Measurements from ENCODE around the gene SETD6.

The SETD6 gene

DNA sequence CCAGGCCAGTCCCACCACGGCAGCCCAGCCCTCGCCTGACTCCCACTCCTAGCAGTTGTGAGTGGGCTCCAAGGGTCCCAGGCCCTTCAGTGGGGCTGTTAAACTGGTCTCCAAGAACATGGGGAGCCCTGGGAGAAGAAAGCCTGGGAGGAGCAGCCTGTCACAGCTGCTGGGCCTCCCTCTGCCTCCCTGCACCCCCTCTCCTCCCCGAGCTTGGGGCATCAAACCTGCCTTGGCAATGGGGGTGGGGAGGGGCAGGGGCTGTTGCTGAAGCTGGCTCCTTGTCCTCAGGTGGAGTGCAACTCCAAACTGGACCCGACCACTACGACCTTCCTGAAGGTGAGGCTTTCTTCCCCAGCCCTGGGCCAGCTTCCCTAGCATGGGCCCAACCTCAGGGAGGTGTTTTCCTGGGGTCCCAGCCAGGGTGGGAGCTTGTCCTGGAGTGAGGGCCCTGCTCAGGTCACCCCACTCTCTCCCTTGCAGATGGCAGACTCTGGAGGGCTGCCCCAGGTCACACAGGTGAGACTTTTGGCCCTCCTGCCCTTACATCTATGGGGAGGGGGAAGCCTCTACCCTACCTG lies 6.6 kb upstream of the SETD6 start:
- DNase-seq, result no peak

GRCh38 chr16:58509256-58510096 lies 5.8 kb upstream of the SETD6 start:
- no peak for DNase-seq

- DNase-seq, result no peak
Observed at GRCh38 chr16:58510097-58510775, 5.1 kb upstream of the SETD6 start.

DNA sequence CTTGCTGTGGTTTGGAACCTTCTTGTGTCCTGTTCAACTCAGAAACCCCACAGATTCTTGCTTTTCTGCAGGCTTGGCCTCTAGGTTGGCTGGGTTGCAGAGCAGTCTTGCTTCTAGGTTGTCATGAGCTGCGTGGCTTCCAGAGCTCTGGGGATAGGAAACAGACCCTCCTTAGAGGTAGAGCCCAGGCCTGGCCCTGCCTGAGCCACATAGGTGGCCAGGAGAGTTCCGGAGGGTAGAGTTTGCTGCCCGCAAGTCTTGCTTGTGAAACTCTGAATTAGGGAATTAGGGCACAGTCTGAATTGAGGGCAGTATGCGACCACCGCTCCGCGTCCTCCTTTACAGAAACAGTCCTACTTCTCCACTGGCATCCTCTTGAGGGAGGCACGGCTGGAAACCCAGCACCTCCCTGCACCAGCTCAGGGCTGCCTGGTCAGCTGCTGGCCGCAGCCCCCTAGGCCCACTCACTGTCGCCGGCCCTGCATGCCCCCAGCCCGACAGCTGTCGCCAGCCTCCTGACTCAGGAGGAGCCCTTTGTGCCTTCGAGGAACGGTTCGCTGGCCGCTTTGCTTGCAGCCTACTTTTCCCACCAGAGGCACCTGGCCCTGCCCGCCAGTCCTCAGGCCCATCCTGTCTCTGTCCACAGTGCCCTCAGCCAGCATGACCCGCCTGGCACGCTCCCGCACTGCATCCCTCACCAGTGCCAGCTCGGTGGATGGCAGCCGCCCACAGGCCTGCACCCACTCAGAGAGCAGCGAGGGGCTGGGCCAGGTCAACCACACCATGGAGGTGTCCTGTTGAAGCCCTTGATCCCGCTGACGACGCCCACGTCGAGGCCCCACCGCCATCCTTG lies 4.3 kb upstream of the SETD6 start:
- no peak for DNase-seq

DNA sequence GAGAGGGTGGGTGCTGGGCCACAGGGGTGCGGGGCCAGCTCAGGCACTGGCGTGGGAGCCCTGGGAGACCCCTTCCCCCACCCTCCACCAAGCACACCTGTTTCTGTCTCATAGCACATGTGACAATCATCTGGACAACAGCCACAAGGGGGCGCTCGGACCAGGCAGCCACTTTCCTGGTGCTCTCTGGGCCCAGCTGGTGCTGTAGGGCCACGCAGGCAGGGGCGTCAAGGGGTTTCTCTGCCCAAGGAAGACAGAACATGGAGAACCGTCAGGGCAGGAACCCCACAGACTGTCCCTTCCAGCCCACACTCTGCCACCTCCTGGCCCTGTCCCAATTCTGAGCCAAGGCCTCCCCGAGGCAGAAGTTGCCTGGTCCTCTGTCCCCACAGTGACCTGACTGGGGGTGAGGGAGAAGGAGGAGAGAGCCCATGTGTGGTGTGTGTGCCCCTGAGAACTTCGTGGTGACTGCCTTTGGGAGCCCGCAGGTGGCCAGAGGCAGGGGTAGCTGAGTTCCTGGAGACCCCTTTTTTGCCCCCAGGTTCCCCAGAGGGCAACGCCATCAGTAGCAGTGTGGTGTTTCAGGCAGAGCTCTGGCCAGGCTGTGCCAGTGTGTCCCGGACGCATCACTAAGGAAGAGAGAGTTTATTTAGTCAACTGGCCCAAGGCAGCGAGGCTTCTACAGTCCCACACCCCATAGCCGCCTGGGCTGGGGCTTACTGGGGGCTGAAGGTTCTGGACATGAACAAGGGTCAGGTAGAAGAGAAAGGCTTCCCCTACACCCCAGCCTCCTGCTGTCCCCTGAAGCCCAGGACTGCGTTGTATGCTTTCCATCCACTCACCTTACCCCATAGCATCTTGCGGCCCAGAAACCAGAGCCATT lies 3.1 kb upstream of the SETD6 start:
- DNase-seq, result no peak

GRCh38 chr16:58513874-58514273 lies 1.4 kb upstream of the SETD6 start:
- no peak for DNase-seq

DNA sequence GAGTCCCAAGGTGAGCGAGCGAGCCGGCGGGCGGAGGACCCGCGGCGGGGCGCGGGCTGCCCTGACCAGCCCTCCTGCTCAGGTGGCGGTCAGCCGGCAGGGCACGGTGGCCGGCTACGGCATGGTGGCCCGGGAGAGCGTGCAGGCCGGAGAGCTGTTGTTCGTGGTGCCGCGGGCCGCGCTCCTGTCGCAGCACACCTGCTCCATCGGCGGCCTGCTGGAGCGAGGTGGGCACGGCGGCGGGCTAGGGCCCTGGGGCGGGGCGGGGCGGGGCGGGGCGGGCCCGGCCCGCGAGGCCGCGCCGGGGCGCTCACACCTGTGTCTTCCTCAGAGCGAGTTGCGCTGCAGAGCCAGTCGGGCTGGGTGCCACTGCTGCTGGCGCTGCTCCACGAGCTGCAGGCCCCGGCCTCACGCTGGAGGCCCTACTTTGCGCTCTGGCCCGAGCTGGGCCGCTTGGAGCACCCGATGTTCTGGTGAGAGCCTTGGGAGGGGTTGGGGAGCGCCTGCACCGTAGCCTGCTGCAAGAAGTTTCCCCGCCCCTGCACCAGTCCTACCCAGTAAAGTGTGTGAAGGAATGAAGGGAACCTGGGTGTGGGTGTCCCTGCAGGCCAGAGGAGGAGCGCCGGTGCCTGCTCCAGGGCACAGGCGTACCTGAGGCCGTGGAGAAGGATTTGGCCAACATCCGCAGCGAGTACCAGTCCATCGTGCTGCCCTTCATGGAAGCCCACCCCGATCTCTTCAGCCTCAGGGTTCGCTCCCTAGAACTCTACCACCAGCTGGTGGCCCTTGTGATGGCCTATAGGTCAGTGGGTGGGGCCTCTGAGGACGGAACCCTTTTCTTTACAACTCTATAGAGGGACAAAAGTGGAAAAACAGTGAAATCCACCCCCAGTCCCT lies 802 bp downstream of the SETD6 start:
- DNase-seq, result no peak

GRCh38 chr16:58516768-58517107 lies 1.4 kb downstream of the SETD6 start:
- DNase-seq, result no peak

DNA sequence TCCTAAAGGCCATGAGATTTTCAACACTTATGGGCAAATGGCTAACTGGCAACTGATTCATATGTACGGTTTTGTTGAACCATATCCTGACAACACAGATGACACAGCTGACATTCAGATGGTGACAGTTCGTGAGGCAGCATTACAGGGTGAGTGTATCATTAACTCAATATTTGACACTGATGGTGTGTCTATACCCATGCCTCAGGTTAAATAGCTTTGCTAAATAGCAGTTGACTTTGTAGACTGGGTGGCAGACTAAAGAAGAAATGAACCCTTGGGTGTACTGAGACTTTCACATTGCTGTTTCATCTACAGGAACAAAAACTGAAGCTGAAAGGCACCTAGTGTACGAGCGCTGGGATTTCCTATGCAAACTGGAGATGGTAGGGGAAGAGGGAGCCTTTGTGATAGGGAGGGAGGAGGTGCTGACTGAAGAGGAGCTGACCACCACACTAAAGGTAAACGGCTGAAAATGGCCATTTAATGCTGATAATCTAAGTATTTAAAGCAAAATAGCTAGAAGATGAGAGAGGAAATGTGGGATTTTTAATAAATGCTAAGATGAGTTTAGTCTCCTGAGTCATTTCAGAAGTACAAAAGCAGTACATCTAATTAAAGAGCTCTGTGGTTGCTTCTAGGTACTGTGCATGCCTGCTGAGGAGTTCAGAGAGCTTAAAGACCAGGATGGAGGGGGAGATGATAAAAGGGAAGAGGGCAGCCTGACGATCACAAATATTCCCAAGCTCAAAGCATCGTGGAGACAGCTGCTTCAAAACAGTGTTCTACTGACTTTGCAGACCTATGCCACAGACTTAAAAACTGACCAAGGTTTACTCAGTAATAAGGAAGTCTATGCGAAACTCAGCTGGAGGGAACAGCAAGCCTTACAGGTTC lies 3.0 kb downstream of the SETD6 start:
- no peak for DNase-seq

DNA sequence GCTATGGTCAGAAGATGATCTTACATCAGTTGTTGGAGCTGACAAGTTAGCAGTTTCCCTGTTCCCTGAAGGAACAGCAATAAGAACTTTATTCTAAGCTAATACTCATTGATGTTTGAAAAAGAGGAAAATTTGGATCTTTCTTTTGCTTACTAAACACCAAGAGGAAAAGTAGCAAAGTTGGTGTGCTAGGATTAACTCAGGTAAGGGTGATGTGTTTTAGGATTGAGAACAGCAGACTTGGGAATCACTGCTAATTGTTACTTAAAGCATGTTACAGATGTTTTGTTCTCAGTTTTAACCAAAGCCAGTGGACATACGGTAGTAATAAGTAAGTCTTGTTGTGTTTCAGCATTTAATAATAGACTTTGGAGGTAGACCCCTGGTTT lies 3.7 kb downstream of the SETD6 start:
- no peak for DNase-seq

DNA sequence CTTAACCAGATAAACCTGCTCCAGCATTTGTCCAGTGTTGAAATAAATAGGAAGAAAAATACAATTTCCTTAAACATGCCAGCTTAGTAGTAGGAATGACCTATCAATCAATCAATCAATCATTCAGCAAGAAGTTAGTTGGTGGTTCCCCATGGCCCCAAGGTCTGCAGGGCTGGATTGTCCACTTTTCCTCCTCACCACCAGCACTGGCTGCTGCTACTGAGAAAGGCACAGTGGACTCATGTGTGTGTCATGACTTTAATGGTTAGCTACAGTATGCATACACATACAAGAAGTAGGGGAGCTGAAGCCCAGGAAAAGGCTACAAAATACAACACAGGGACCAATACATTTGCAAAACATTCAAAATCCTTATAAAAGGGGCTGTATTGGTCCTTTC lies 4.4 kb downstream of the SETD6 start:
- no peak for DNase-seq

GRCh38 chr16:58530179-58530578 lies 14.9 kb downstream of the SETD6 start:
- no peak for DNase-seq

- DNase-seq, result no peak
Observed at GRCh38 chr16:58532414-58532813, 17.1 kb downstream of the SETD6 start.

GRCh38 chr16:58533751-58534470 lies 18.6 kb downstream of the SETD6 start:
- DNase-seq, result no peak

GRCh38 chr16:58535100-58535499 lies 19.8 kb downstream of the SETD6 start:
- no peak for DNase-seq

DNA sequence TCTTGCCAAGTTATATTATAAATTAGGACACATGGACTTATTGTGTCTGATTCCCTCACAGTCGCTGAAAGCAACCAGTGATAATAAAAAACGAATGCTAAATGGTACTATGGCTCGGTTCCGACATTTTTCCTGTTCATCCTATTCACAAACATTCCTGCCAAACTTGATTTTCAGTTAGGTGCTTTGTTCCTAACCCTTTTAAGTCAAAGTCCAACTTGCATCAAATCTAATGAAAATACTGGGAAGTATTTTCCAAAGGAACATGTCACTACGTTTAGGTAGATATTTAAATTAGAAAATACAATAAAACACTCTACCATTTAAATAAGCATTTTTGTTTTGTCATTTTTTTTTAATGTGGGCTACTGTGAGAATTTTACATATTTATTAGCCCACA lies 21.0 kb downstream of the SETD6 start:
- no peak for DNase-seq

DNA sequence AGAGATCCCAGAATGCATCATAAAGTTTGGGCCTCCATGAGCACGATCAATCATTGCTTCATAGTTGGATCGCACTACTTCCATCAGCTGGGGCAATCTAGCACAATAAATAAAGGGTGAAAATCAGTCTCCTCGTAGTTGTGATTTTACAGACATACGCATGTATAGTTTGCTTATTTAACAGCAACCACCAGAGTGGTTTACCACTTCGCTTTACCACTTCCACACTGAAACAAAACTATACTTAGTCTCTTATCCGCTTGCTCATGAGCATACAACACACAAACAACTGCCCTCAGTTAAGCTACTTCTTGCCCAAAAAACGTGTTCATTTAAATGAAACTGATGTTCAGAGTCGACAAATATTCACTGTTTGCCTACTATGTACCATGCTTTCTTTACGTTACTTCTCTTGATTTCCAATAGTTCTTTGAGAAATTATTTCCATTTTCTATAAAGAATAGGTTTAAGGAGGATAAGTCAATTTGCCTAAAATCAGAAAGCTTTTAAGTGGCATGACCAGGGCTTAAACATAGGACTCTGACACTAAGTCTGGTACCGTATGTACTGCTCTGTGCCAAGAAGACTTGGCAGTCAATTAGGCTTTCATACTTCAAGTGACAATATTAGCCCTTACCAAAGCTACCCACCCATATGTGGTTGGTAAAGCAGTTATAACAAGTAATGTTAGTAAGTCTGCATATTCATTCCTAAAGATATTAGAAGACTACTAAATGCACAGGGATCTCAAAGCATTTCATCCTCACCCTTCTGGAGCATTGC lies 22.0 kb downstream of the SETD6 start:
- no peak for DNase-seq

- no peak for DNase-seq
Observed at GRCh38 chr16:58541711-58542110, 26.4 kb downstream of the SETD6 start.

GRCh38 chr16:58542291-58542690 lies 27.0 kb downstream of the SETD6 start:
- DNase-seq, result no peak

All from NCI-H1417 treated with DMSO at 0.1 percent for 48 hours (cell line).